ENCODE data around the gene CCDC188.

Gene CCDC188

GRCh38 chr22:20186183-20186870 is 35.5 kb upstream of the CCDC188 start:
- H2AFZ ChIP-seq (ENCODE audit: low read length), result no peak overlapping the region
- H3K9ac ChIP-seq (ENCODE audit: low read length), result no peak overlapping the region
- H3K4me2 ChIP-seq (ENCODE audit: low read length), result no peak overlapping the region
- no peaks in the 10 kb centered on the region for H3K9me3 ChIP-seq (ENCODE audit: low read length)
- no peaks in the 10 kb centered on the region for H3K36me3 ChIP-seq (ENCODE audit: insufficient read depth, low read length)
- H3K4me3 ChIP-seq (ENCODE audit: low read depth, low read length, poor library complexity, severe bottlenecking), result no peak overlapping the region
- H3K79me2 ChIP-seq (ENCODE audit: insufficient read depth, low read length), result no peaks in the 10 kb centered on the region
- H3K27ac ChIP-seq (ENCODE audit: low read depth, low read length, poor library complexity, severe bottlenecking), result no peak overlapping the region
- no peaks in the 10 kb centered on the region for H3F3A ChIP-seq (ENCODE audit: insufficient read depth, low read length)
- H4K20me1 ChIP-seq (ENCODE audit: insufficient read depth, low read length), result no peaks in the 10 kb centered on the region
- no peaks in the 10 kb centered on the region for H3K9me2 ChIP-seq (ENCODE audit: low read depth, low read length)
- TF ChIP-seq, protein P1, sequence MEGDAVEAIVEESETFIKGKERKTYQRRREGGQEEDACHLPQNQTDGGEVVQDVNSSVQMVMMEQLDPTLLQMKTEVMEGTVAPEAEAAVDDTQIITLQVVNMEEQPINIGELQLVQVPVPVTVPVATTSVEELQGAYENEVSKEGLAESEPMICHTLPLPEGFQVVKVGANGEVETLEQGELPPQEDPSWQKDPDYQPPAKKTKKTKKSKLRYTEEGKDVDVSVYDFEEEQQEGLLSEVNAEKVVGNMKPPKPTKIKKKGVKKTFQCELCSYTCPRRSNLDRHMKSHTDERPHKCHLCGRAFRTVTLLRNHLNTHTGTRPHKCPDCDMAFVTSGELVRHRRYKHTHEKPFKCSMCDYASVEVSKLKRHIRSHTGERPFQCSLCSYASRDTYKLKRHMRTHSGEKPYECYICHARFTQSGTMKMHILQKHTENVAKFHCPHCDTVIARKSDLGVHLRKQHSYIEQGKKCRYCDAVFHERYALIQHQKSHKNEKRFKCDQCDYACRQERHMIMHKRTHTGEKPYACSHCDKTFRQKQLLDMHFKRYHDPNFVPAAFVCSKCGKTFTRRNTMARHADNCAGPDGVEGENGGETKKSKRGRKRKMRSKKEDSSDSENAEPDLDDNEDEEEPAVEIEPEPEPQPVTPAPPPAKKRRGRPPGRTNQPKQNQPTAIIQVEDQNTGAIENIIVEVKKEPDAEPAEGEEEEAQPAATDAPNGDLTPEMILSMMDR (IDR thresholded peaks at IDR 0.05; ENCODE audit: low read length), result peak; percentile 23; the same call in 1 of the 2 replicates
- no peak for TF ChIP-seq EZH2 (IDR thresholded peaks at IDR 0.05; ENCODE audit: borderline replicate concordance, low read length)
- H3K4me1 ChIP-seq (ENCODE audit: insufficient read depth, low read length, severe bottlenecking), result no peaks in the 10 kb centered on the region
- H3K27me3 ChIP-seq (ENCODE audit: insufficient read depth, low read length), result no peaks in the 10 kb centered on the region

- TF ChIP-seq EZH2 (IDR thresholded peaks at IDR 0.05; ENCODE audit: borderline replicate concordance, low read length), result no peak
- TF ChIP-seq, protein P1 (IDR thresholded peaks at IDR 0.05; ENCODE audit: low read length), result no peak
- no peaks in the 10 kb centered on the region for H3K4me1 ChIP-seq (ENCODE audit: insufficient read depth, low read length, severe bottlenecking)
Measured at GRCh38 chr22:20185750-20186149, 34.9 kb upstream of the CCDC188 start.

GRCh38 chr22:20184501-20185165 is 33.8 kb upstream of the CCDC188 start:
- Histone ChIP-seq H3K9me2 (ENCODE audit: low read depth, low read length) (no peaks in the 10 kb centered on the region), H3K79me2 (ENCODE audit: insufficient read depth, low read length) (no peaks in the 10 kb centered on the region), H3K36me3 (ENCODE audit: insufficient read depth, low read length) (no peaks in the 10 kb centered on the region), H3K4me3 (ENCODE audit: low read depth, low read length, poor library complexity, severe bottlenecking) (no peak overlapping the region), H3K4me2 (ENCODE audit: low read length) (no peak overlapping the region), H3K27ac (ENCODE audit: low read depth, low read length, poor library complexity, severe bottlenecking) (no peak overlapping the region), H3K9me3 (ENCODE audit: low read length) (no peaks in the 10 kb centered on the region), H4K20me1 (ENCODE audit: insufficient read depth, low read length) (no peaks in the 10 kb centered on the region), H3K27me3 (ENCODE audit: insufficient read depth, low read length) (no peaks in the 10 kb centered on the region), H2AFZ (ENCODE audit: low read length) (no peak overlapping the region), H3K4me1 (ENCODE audit: insufficient read depth, low read length, severe bottlenecking) (no peaks in the 10 kb centered on the region), H3F3A (ENCODE audit: insufficient read depth, low read length) (no peaks in the 10 kb centered on the region), H3K9ac (ENCODE audit: low read length) (no peak overlapping the region)
- TF ChIP-seq, protein P1 (IDR thresholded peaks at IDR 0.05; ENCODE audit: low read length), result no peak
- TF ChIP-seq EZH2 (IDR thresholded peaks at IDR 0.05; ENCODE audit: borderline replicate concordance, low read length), result no peak

More at GRCh38 chr22:20185750-20186149, 34.9 kb upstream of the CCDC188 start:
- no peaks in the 10 kb centered on the region for H3F3A ChIP-seq (ENCODE audit: insufficient read depth, low read length)
- no peak overlapping the region for H3K4me3 ChIP-seq (ENCODE audit: low read depth, low read length, poor library complexity, severe bottlenecking)
- H3K9me2 ChIP-seq (ENCODE audit: low read depth, low read length), result no peaks in the 10 kb centered on the region
- no peaks in the 10 kb centered on the region for H4K20me1 ChIP-seq (ENCODE audit: insufficient read depth, low read length)
- H3K4me2 ChIP-seq (ENCODE audit: low read length), result no peak overlapping the region
- H3K27me3 ChIP-seq (ENCODE audit: insufficient read depth, low read length), result no peaks in the 10 kb centered on the region
- no peak overlapping the region for H3K9ac ChIP-seq (ENCODE audit: low read length)
- no peaks in the 10 kb centered on the region for H3K36me3 ChIP-seq (ENCODE audit: insufficient read depth, low read length)
- no peak overlapping the region for H2AFZ ChIP-seq (ENCODE audit: low read length)
- H3K9me3 ChIP-seq (ENCODE audit: low read length), result no peaks in the 10 kb centered on the region
- no peaks in the 10 kb centered on the region for H3K79me2 ChIP-seq (ENCODE audit: insufficient read depth, low read length)
- H3K27ac ChIP-seq (ENCODE audit: low read depth, low read length, poor library complexity, severe bottlenecking), result no peak overlapping the region

Data from OCI-LY1 (cell line).